ENCODE measurements around the gene MRI1. TPM values are rescaled to one million over a fixed set of nuclear protein-coding genes. Genes with fewer than 3 reads are reported as not detected.

Gene MRI1
- total and polyA plus RNA-seq, 4 donors = 16.3 to 50.0 (median 17.7) TPM

GRCh38 chr19:13808856-13809255 lies 44.5 kb downstream of the MRI1 start:
- Histone ChIP-seq H3K4me1 (ENCODE audit: control insufficient read depth in 4 of 4, insufficient read depth in 4 of 4, low read length in 3 of 4) (no peaks in the 10 kb centered on the region), H3K27ac (ENCODE audit: low read depth in 1 of 2, low read length in 2 of 2) (no peak overlapping the region), H3K27me3 (ENCODE audit: control insufficient read depth in 4 of 4, insufficient read depth in 4 of 4, low read length in 3 of 4) (no peaks in the 10 kb centered on the region), H3K4me3 (ENCODE audit: low read depth in 1 of 3, low read length in 3 of 3) (no peak overlapping the region), H3K9ac (ENCODE audit: low read depth in 1 of 2, low read length in 2 of 2) (no peak overlapping the region), H3K36me3 (ENCODE audit: control insufficient read depth in 4 of 4, insufficient read depth in 3 of 4, low read depth in 1 of 4, low read length in 3 of 4) (peaks cover 0 to 3% (median 0%) of the 10 kb centered on the region in 4 donors), H3K9me3 (ENCODE audit: control insufficient read depth in 4 of 4, low read length in 3 of 4) (no peaks in the 10 kb centered on the region)
- DNase-seq (ENCODE audit: low spot score) = no peak
- TF ChIP-seq FOXA1 (IDR thresholded peaks at IDR 0.05) (no peak), FOXA2 (IDR thresholded peaks at IDR 0.05) (no peak)
- 97% methylated on average over 34 of the region's 34 CpGs for WGBS

GRCh38 chr19:13812544-13812943 lies 48.2 kb downstream of the MRI1 start:
- Histone ChIP-seq H3K4me1 (ENCODE audit: control insufficient read depth in 4 of 4, insufficient read depth in 4 of 4, low read length in 3 of 4) (no peaks in the 10 kb centered on the region), H3K36me3 (ENCODE audit: control insufficient read depth in 4 of 4, insufficient read depth in 3 of 4, low read depth in 1 of 4, low read length in 3 of 4) (peaks cover 0 to 3% (median 0%) of the 10 kb centered on the region in 4 donors), H3K4me3 (ENCODE audit: low read depth in 1 of 3, low read length in 3 of 3) (no peak overlapping the region), H3K9me3 (ENCODE audit: control insufficient read depth in 4 of 4, low read length in 3 of 4) (no peaks in the 10 kb centered on the region), H3K27me3 (ENCODE audit: control insufficient read depth in 4 of 4, insufficient read depth in 4 of 4, low read length in 3 of 4) (no peaks in the 10 kb centered on the region), H3K27ac (ENCODE audit: low read depth in 1 of 2, low read length in 2 of 2) (no peak overlapping the region), H3K9ac (ENCODE audit: low read depth in 1 of 2, low read length in 2 of 2) (no peak overlapping the region)
- TF ChIP-seq EGR1 (IDR thresholded peaks at IDR 0.05; ENCODE audit: low read depth in 2 of 2) (no peak), SP1 (IDR thresholded peaks at IDR 0.05) (no peak), HNF4A (conservative IDR thresholded peaks at IDR 0.05) (no peak), MAX (IDR thresholded peaks at IDR 0.05) (no peak), TAF1 (conservative IDR thresholded peaks at IDR 0.05) (no peak), YY1 (IDR thresholded peaks at IDR 0.05) (no peak), RXRA (IDR thresholded peaks at IDR 0.05) (no peak), REST (IDR thresholded peaks at IDR 0.05) (no peak), RAD21 (IDR thresholded peaks at IDR 0.05) (no peak), HNF4G (IDR thresholded peaks at IDR 0.05) (no peak), ATF3 (IDR thresholded peaks at IDR 0.05) (no peak), GABPA (IDR thresholded peaks at IDR 0.05 in 1 of 2, conservative IDR thresholded peaks at IDR 0.05 in 1 of 2) (no peak)
- WGBS = 94% methylated on average over 11 of the region's 11 CpGs
- no peak for DNase-seq (ENCODE audit: low spot score)

GRCh38 chr19:13813147-13813546 lies 48.8 kb downstream of the MRI1 start:
- H3K9me3 ChIP-seq (ENCODE audit: control insufficient read depth in 4 of 4, low read length in 3 of 4) = no peaks in the 10 kb centered on the region
- 95% methylated on average over 2 of the region's 2 CpGs for WGBS
- DNase-seq (ENCODE audit: low spot score) = no peak
- H3K4me1 ChIP-seq (ENCODE audit: control insufficient read depth in 4 of 4, insufficient read depth in 4 of 4, low read length in 3 of 4) = no peaks in the 10 kb centered on the region
- H3K36me3 ChIP-seq (ENCODE audit: control insufficient read depth in 4 of 4, insufficient read depth in 3 of 4, low read depth in 1 of 4, low read length in 3 of 4) = peaks cover 0 to 3% (median 0%) of the 10 kb centered on the region in 4 donors
- no peak overlapping the region for H3K4me3 ChIP-seq (ENCODE audit: low read depth in 1 of 3, low read length in 3 of 3)
- no peaks in the 10 kb centered on the region for H3K27me3 ChIP-seq (ENCODE audit: control insufficient read depth in 4 of 4, insufficient read depth in 4 of 4, low read length in 3 of 4)
- H3K27ac ChIP-seq (ENCODE audit: low read depth in 1 of 2, low read length in 2 of 2) = no peak overlapping the region
- H3K9ac ChIP-seq (ENCODE audit: low read depth in 1 of 2, low read length in 2 of 2) = no peak overlapping the region
- TF ChIP-seq HNF4A (conservative IDR thresholded peaks at IDR 0.05) (no peak), RXRA (IDR thresholded peaks at IDR 0.05) (no peak), REST (IDR thresholded peaks at IDR 0.05) (no peak), FOXA1 (IDR thresholded peaks at IDR 0.05) (no peak), NR2F2 (IDR thresholded peaks at IDR 0.05) (no peak), CTCF (IDR thresholded peaks at IDR 0.05; ENCODE audit: low read depth, low read length, missing input control) (no peak), FOXA2 (IDR thresholded peaks at IDR 0.05) (no peak), SP1 (IDR thresholded peaks at IDR 0.05) (no peak), YY1 (IDR thresholded peaks at IDR 0.05) (no peak), MAX (IDR thresholded peaks at IDR 0.05) (no peak), GABPA (IDR thresholded peaks at IDR 0.05 in 1 of 2, conservative IDR thresholded peaks at IDR 0.05 in 1 of 2) (no peak)

Measured in liver (tissue), 9 donors.